KMS-11 (cell line): Measurements from ENCODE around the gene PEAR1.

Experiments used
- H2AFZ ChIP-seq: fragments of 200-600 bp; sonication (generic); 2 replicates; pipeline ENCODE4 v1.6.1; 2016; ENCODE audit warnings: antibody characterized with exemption, mixed run types, low read depth
- H3K27ac ChIP-seq: fragments of 200-600 bp; sonication (generic); 2 replicates; pipeline ENCODE4 v1.6.1; 2016; ENCODE audit warnings: mild to moderate bottlenecking, mixed run types
- H3K27me3 ChIP-seq: fragments of 200-600 bp; sonication (generic); 2 replicates; pipeline ENCODE4 v1.6.1; 2017; ENCODE audit warnings: mild to moderate bottlenecking, low read depth, mixed run types, moderate library complexity; ENCODE audit not compliant: insufficient read depth
- H3K36me3 ChIP-seq: fragments of 200-600 bp; sonication (generic); 2 replicates; pipeline ENCODE4 v1.6.1; 2017; ENCODE audit warnings: mild to moderate bottlenecking, mixed run types; ENCODE audit not compliant: insufficient read depth
- H3K4me1 ChIP-seq: fragments of 200-600 bp; sonication (generic); 2 replicates; pipeline ENCODE4 v1.6.1; 2016; ENCODE audit warnings: mild to moderate bottlenecking, low read depth, mixed run types; ENCODE audit not compliant: poor library complexity, severe bottlenecking
- H3K4me2 ChIP-seq: fragments of 200-600 bp; sonication (generic); 2 replicates; pipeline ENCODE4 v1.7.0; 2016; ENCODE audit warnings: mild to moderate bottlenecking, mixed run types
- H3K4me3 ChIP-seq: fragments of 200-600 bp; sonication (generic); IDR thresholded peaks from 2 replicates; pipeline ENCODE4 v1.6.1; 2017; ENCODE audit warnings: low read depth, low read length, mixed read lengths; ENCODE audit not compliant: insufficient read depth
- H3K79me2 ChIP-seq: fragments of 200-600 bp; sonication (generic); 2 replicates; pipeline ENCODE4 v1.6.1; 2016; ENCODE audit warnings: low read depth, mixed run types; ENCODE audit not compliant: insufficient read depth
- H3K9ac ChIP-seq: fragments of 200-600 bp; sonication (generic); 2 replicates; pipeline ENCODE4 v1.6.1; 2016; ENCODE audit warnings: mild to moderate bottlenecking, mixed run types
- H4K20me1 ChIP-seq: fragments of 200-600 bp; sonication (generic); 2 replicates; pipeline ENCODE4 v1.6.1; 2016; ENCODE audit warnings: mild to moderate bottlenecking, mixed run types; ENCODE audit not compliant: insufficient read depth
- CTCF ChIP-seq: fragments of 200-600 bp; sonication (generic); conservative IDR thresholded peaks from 2 replicates; pipeline ENCODE4 v1.6.1; 2017; ENCODE audit warnings: low read depth, mild to moderate bottlenecking, antibody characterized with exemption, low read length, moderate library complexity, mixed read lengths

Gene PEAR1

GRCh38 chr1:156899956-156900718, 6.6 kb downstream of the PEAR1 start:
- Histone ChIP-seq H3K27ac (no peak overlapping the region), H3K4me1 (no peaks in the 10 kb centered on the region), H3K79me2 (no peaks in the 10 kb centered on the region), H3K36me3 (no peaks in the 10 kb centered on the region), H4K20me1 (no peaks in the 10 kb centered on the region), H3K4me3 (no peak overlapping the region), H2AFZ (no peak overlapping the region), H3K9ac (no peak overlapping the region), H3K4me2 (no peak overlapping the region), H3K27me3 (peaks cover 100% of the 10 kb centered on the region)
- TF ChIP-seq CTCF, result no peak

- no peak for TF ChIP-seq CTCF
- H3K27me3 ChIP-seq, result peaks cover 100% of the 10 kb centered on the region
- H4K20me1 ChIP-seq, result no peaks in the 10 kb centered on the region
- H3K4me3 ChIP-seq, result no peak overlapping the region
- no peak overlapping the region for H3K27ac ChIP-seq
- H3K79me2 ChIP-seq, result no peaks in the 10 kb centered on the region
- H3K4me1 ChIP-seq, result no peaks in the 10 kb centered on the region
- H3K4me2 ChIP-seq, result no peak overlapping the region
- H3K36me3 ChIP-seq, result no peaks in the 10 kb centered on the region
- no peak overlapping the region for H3K9ac ChIP-seq
- no peak overlapping the region for H2AFZ ChIP-seq
These were observed 7.5 kb downstream of the PEAR1 start for GRCh38 chr1:156900896-156901589.

- TF ChIP-seq CTCF, result no peak
- H4K20me1 ChIP-seq, result no peaks in the 10 kb centered on the region
- H3K9ac ChIP-seq, result no peak overlapping the region
- no peaks in the 10 kb centered on the region for H3K36me3 ChIP-seq
- H3K4me2 ChIP-seq, result no peak overlapping the region
- no peak overlapping the region for H3K4me3 ChIP-seq
- peaks cover 100% of the 10 kb centered on the region for H3K27me3 ChIP-seq
- no peaks in the 10 kb centered on the region for H3K4me1 ChIP-seq
- H3K27ac ChIP-seq, result no peak overlapping the region
- no peak overlapping the region for H2AFZ ChIP-seq
- H3K79me2 ChIP-seq, result no peaks in the 10 kb centered on the region
These were observed 8.0 kb downstream of the PEAR1 start for GRCh38 chr1:156901590-156901900.

- no peak for TF ChIP-seq CTCF
- H3K4me1 ChIP-seq, result no peaks in the 10 kb centered on the region
- H3K27ac ChIP-seq, result no peak overlapping the region
- H3K9ac ChIP-seq, result no peak overlapping the region
- no peak overlapping the region for H3K4me2 ChIP-seq
- H3K4me3 ChIP-seq, result no peak overlapping the region
- no peaks in the 10 kb centered on the region for H3K79me2 ChIP-seq
- peaks cover 100% of the 10 kb centered on the region for H3K27me3 ChIP-seq
- no peak overlapping the region for H2AFZ ChIP-seq
- H4K20me1 ChIP-seq, result no peaks in the 10 kb centered on the region
- no peaks in the 10 kb centered on the region for H3K36me3 ChIP-seq
These were observed 8.7 kb downstream of the PEAR1 start for GRCh38 chr1:156901966-156902915.
